ENCODE measurements around the gene ZBTB5. TPM values are rescaled to one million over a fixed set of nuclear protein-coding genes. Genes with fewer than 3 reads are reported as not detected.
A peak's percentile ranks its signal among the peaks of the same experiment; 100 is the strongest.
"Not testable (repeated sequence)": the region's sequence is repeated elsewhere in the genome, so short reads cannot be mapped to it uniquely, and the experiment has no call there.

ZBTB5 gene
- total RNA-seq, 1 donor from 2014 or later = 13.1 TPM

DNA sequence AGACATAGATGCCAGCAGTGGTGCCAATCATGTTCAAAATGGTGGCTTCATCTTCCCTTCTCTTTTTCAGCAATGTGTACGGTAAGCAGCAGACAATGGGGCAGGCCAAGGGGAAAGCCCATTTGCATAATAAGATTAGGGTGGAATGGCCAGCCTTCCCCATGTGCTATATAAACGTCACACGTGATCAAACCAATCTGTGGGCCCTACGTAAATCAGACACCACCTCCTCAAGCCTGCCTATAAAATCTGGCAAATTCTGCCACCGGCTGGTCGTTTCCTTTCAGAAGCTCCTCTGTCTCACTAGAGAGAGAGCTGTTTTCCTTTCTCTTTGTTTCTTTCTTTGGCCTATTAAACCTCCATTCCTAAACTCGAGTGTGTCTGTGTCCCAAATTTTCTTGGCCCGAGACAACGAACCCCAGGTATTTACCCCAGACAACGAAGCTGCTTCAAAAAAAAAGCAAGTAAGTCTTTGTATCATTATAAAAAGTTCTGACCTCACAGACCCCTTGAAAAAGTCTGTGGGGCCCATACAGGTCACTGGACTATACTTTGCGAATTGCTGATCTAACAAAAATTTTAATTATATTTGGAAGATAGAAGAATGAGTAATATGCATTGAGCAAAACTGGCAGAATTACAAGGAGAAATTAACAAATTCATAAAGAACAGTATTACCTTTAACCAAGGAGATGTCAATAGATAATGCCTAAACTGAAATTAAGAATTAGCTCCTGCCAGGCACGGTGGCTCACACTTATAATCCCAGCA, 15.2 kb downstream of the ZBTB5 start:
- DNase-seq = no peak

DNA sequence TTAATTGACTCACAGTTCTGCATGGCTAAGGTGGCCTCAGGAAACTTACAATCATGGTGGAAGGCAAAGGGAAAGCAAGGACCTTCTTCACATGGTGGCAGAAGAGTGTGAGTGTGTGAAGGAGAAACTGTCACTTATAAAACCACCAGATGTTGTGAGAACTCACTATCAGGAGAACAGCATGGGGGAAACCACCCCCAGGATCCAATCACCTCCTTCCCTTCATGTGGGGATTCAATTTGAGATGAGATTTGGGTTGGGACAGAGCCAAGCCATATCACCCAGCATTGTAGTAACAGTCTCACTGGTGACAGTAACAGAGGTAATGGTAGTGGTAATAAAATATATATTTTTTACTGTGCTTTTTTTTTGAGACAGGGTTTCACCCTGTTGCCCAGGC, 18.1 kb downstream of the ZBTB5 start:
- no peak for DNase-seq

DNA sequence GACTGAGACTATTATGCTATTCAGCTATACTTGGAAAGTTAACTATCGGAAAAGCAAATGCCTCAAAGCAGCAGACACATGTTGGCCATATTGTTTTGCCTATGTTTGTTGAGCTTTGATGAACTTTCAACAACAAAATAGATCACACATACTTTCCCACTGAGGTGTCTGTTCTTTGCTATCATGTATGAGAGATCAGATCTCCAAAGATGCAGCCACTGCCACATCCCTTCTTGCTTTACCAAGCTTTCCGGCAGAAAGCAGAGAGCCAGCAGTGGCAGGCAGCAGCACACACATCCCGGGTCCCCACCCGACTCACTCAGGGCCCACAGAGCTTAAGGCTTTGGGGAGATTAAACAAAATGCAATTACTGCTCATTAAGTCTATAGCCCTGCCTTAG, 18.8 kb downstream of the ZBTB5 start:
- DNase-seq = no peak

DNA sequence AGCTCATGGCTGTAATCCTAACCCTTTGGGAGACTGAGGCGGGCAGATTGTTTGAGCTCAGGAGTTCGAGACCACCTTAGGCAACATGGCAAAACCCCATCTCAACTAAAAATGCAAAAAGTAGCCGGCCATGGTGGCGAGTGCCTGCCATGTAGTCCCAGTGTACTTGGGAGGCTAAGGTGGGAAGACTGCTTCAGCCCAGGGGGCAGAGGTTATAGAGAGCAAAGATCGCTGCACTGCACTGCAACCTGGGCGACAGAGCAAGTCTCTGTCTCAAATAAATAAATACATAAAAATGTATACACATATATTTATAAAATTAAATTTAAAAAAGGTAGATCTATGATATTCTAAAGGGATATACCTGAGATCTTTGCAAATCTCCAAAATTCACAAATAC, 19.4 kb downstream of the ZBTB5 start:
- no peak for DNase-seq

DNA sequence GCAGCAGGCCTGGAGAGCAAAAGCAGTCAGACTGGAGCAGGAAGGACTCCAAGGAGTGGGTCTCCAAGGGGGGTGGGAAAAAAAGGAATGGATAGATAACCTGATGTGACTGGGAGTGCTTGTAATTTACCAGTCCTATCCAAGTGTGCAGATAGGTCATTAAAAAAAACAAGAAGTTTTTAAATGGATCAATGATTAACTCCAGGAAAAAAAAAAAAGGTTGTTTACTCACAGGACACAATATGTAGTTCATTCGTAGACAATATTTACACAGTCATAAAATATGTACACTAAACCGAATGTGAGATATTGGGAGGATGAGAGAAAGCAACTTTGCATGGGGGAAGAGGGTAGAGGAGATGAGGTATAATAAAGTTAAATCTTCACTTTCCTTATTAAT, 20.4 kb downstream of the ZBTB5 start:
- DNase-seq = no peak

DNA sequence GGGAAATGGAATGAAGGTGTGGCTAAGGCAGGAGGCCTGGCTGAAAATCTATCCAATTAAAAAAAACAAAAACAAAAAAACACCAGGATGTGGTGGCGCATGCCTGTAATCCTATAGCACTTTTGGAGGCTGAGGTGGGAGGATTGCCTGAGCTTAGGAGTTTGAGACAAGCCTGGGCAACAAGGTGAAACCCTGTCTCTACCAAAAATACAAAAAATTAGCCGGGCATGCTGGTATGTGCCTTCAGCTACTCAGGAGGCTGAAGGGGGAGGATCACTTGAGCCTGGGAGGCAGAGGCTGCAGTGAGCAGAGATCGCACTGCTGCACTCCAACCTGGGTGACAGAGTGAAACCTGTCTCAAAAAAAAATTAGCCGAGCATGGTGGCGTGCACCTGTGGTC, 21.7 kb downstream of the ZBTB5 start:
- DNase-seq = no peak

DNA sequence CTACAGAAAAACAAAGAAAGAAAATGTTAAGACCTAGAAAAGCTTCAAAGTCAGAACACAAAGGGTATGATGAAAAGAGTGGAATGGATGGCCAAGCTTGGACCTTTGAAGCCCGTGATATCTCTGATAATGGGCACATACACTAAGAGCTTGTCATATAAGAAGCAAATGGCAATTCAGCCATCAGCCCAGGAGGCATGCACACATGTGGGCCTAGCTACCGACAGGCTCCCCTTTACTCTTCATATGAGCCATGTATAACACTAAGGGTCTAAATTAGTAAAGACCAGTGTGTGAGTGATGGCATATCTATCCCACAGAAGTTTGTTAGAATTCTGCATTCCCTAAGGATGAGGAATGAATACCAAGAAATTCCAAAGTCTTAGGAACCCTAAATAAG, 22.7 kb downstream of the ZBTB5 start:
- no peak for DNase-seq

DNA sequence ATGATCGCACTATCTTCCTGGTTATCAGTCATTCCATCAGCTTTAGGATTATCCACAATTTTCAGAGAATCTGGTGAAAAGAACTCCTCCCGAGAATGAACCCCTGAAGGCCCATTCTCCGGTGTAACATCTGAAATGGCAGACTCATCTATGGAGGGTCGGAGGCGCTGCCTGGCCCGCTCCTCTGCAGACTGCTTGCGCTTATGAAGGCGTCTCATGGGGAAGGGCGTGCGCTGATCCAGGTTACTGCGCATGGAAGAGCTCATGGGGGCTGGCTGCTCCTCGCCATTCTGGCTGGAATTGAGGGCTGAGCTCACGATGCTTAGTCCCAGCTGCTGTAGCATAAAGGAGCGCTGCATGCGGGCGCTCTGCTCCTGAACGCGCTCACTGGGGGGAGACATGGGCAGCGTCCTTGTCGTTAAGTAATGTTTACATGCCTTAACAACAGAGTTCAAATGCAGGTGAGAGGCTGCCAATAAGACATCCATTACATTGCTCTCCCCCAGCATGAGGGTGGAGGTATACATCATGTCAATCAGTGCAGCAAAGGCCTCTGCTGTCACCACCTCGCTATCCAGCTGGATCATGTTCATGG, 23.4 kb downstream of the ZBTB5 start:
- DNase-seq = no peak

DNA sequence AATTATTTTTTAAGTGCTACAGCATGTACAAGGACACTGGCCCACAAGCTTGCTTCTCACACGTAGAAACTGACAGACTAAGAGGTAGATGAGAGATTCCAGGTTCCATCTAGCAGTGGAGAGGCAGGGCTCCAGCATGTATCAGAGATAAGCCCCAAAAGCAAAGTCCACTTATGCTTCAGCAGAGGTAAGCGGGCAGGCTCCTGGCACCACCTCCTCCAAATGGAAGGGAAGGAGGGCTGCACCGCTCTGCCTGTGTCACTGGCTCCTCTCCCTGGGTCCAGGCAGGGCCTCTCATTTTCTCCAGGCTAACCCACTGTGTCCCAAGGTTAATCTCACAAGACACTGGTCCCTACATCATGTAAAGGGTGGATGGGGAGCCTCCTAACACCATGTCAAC, 26.9 kb downstream of the ZBTB5 start:
- no peak for DNase-seq

DNA sequence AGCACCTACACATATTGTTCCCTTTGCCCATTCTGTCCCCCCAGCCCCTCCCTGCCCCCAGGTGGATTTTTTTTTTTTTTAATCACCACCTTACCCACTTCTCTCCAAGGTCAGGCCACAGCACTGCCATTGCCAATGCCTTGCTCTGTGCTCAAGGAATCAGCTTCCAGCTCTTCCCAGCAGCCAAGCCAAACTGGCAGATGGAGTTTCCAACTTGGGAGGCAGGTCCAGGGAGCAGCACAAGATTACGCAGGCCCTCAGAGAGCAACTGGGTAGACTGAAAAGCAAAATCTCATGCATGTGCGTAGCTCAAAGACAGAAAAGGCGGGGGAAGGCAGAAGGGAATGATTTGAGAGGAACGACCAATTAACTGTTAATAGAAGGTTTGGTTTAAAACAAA, 27.6 kb downstream of the ZBTB5 start:
- DNase-seq = no peak

DNA sequence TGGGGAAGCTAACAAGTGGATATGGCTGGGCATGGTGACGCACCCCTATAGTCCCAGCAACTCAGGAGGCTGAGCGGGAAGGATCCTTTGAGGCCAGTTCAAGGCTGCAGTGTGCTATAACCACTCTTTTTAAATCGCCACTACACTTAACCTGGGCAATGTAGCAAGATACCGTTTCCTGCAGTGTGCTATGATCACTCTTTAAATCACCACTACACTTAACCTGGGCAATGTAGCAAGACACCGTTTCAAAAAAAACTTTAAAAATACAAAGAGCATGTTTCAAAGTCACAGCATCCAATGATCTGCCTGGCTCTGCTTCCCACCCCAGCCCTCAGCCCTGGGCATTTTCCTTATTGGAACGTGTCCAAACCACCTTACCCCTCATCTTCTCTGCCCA, 28.2 kb downstream of the ZBTB5 start:
- DNase-seq = no peak

DNA sequence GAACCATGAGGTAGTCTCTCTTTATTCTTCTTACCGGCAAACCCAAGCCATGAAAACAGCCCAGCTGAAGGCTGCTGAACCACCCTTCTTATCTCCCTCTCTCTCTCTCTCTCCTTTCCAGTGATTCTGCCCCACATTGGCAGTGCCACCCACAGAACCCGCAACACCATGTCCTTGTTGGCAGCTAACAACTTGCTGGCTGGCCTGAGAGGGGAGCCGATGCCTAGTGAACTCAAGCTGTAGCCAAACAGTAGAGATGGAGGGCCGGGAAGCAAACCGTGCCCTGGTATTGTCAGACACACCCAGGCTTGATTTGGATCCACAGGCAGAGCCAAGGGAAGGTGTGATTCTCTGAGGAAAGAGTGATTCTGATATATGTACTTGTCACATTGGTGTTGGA, 28.7 kb downstream of the ZBTB5 start:
- no peak for DNase-seq

DNA sequence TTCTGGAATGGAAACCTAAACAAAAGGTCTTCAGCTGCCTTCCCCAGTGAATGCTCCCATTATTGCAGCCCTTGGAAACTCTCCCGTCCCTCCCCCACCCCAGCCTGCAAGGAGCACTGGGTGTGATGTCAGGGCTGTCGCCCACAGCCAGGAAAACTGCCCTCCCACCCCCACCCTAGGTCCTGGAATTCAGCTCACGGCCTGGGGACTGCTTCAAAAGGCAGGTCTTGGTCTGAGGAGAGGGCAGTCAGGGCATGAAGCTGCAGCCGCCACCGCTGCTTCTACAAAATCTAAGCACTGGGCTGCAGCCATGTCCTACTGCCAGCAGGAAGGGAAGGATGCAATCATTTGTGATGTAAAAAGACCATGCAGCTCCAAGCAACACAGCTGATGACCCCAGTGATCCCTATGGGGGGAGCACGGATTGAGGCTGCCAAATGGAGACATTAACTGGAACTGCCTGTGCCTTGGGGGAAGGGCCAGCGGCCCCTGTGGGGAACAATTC, 31.3 kb downstream of the ZBTB5 start:
- DNase-seq = peak; percentile 45

DNA sequence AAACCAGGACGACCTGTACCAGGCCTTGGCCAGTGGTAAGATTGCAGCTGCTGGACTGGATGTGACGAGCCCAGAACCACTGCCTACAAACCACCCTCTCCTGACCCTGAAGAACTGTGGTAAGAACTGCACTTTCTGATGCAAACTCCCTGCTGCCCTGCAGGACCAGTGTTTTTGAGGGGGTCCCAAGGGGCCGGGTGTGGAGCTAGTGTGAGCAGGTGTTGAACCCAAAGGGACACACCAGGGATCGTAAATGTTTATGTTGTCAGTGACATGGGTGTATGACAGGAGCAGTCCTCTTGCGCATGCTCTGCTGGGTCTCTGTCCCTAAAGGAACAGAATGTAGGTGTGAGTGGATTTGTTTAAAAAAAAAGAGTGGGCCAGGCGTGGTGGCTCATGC, 33.2 kb downstream of the ZBTB5 start:
- DNase-seq = no peak

DNA sequence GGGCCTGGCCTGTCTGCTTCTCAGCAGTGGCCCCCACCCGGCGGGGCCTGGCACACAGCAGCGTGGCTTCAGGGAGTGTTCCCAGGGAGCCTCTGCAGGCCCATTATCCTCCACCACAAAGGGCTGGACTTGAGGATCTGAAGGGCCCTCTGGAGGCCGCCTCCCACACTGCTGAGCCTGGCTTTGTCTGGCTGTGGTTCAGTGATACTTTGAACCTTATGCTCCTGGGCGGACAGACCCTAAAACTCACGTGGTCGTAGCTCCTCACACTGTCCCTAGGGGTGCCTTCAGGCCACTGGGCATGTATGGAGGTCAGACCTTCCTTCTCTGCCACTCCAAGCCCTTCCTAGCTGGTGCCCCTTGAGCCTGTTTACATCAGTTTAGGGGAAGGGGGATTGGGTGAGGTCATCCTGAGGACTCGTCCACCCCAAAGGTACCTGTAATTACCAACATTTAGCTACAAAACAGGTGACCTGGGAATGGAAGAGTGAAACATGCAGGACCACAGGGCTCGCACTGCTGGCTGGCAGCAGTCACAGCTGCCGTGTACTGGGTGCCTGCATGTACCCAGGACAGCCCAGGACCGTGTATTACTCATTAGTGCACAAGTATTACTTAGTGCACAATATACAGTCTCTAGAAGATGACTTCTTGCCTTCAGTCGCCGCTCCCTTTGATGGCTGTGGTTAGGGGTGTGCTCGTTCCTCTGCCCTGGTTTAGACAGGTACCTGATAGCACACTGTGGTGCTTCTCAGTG, 34.2 kb downstream of the ZBTB5 start:
- peak; percentile 13 for DNase-seq

DNA sequence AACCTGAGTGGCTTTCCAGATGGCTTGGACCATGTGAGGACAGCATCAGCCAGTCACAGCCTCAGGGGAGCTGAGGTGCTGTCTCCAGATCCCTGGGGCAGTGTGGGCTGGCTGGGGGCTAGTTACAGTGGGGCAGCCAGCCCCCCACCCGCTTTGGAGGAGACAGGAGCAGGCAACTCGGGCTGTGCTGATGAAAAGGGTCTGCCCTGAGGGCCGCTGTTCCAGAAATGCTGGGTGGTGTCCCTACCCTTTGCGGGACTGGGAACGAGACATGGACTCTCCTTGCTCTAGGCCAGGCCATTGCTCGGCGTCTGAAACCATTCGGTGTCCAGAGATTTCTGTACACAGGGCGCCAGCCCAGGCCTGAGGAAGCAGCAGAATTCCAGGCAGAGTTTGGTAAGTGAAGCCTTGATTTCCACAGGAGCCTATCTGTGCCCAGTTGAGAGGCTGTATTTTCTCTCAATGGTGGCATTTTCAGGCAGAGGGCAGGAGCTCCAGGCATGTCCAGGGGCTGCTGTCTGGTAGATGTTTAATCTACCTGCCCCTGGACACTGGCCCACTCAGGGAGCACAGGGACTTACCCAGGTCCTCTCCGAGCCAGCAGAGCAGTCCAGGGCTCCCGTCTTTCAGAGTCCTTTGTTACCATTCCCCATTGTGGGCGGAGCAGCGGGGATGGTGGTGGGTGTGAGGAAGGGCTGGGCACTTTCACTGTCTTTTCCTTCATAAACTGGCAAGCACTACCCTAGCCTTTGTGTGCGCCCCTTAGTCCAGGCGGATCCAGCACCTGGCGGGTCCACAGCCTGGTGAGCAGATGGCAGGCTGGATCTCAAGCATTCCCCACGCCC, 35.6 kb downstream of the ZBTB5 start:
- no peak for DNase-seq

DNA sequence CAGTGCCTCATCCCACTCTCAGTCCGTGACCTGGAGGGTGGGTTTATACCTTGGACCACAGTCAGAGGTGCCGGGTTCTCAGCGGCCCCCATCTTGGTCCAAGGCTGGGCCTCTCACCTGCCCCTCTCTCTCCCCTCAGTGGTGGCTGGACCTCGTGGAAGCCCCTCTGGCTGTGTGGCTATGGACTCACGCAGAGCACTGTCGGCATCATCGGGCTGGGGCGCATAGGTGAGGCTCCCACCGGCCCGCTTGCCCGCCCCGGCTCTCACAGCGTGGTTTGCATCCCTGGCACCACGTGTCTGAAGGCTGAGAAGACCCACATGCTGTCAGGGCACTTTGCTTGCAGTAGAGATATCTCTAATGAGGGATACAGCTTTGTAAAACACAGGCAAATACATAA, 36.9 kb downstream of the ZBTB5 start:
- no peak for DNase-seq

DNA sequence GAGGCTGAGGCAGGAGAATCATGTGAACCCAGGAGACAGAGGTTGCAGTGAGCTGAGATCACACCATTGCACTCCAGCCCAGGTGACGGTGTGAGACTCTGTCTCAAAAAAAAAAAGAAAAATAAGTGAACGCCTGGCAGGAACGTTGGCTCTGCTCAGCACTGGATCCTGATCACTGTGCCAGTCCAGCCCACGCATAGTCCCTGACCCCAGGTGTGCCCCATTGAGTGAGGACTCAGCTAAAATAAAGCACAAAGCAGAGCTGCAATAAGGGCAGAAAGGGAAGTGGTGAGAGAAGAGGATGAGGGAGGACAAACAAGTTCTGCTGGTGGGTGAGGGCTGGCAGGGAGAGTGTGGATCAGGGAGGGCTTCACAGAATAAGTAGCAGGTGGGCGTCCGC, 38.4 kb downstream of the ZBTB5 start:
- no peak for DNase-seq

DNA sequence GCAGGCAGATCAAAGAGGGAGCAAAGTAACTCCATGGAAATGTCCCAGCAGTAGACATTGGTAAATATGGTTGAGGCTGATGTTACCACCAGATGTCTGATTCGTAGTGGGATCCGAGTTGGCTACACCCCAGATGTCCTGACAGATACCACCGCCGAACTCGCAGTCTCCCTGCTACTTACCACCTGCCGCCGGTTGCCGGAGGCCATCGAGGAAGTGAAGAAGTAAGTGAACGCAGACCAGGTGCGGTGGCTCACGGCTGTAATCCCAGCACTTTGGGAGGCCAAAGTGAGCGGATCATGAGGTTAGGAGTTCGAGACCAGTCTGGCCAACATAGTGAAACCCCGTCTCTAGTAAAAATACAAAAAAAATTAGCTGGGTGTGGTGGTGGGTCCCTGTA, 38.8 kb downstream of the ZBTB5 start:
- DNase-seq = not testable (repeated sequence)

DNA sequence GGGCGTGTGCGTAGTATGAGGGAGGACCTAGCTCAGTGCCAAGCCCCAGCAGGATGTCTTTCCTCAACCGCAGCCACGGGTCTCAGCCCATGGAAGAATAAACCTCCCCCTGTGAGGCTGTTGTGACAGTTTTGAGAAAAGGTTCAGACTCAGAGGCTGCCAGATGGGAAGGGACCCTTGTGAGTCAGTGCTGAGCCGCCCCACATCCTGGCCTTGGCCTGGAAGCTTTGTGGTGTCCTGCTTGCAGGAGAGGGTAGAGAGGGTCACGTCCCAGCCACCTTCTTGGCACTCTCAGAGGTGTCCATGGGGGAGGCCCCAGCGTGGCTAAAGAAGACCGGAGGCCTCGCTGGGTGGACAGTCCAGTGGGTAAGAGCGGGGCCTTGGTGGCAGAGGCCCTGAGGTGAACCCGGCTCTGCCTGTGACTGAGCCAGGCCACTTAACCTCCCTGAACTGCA, 39.9 kb downstream of the ZBTB5 start:
- DNase-seq = no peak

DNA sequence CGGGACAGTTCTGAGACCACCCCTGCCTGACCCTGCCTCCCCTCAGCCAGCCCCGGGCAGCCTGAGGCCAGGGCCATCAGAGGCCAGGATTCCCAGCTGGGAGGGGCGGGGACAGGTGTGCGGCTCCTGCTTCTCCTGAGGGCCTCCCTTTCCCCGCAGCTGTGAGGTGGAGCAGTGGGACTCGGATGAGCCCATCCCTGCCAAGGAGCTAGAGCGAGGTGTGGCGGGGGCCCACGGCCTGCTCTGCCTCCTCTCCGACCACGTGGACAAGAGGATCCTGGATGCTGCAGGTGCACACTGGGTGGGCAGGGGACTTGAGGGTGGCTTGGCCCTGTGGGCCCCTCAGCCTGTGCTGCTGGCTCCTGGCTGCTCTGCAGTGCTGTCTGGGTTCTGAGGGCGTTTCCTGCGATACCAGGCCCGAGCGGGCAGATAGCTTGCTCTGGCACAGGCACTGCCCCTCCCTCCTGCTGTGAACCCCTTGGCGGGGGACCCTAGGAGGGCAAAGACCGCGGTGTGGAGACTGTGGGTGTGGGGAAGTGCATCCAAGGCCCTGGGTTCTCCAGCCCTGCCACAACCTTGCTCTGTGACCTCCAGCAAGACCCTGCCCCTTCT, 40.5 kb downstream of the ZBTB5 start:
- no peak for DNase-seq

DNA sequence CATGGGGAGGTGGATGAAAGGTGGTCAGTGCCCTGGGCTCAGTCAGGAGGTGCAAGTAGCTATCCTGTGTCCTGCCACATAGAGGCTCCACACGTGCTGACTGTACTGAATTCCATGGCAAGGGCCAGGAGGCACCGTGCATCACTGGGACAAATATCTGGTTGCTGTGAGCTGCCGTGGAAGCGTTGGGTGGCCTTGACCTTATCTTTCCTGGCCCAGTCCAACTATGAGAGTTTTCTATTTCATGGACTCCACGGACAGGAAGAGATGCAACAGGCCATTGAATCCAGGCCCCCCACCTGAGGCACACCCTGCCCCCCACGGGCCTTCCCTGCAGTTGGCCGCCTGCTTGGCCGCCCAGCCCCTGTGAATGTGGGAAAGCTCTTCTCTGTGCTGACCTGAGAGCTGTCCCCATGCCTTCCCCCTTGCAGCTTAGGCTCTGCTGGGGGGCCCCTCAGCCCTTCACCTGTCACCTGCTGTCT, 41.0 kb downstream of the ZBTB5 start:
- peak; percentile 10 for DNase-seq
